Activated CD4-positive, alpha-beta T cell treated with anti-CD3 and anti-CD28 coated beads for 48 hours (primary cell): ENCODE measurements around the gene DEGS1.

Experiments
- DNase-seq: peaks from one replicate; pipeline ENCODE4 v3.0.0-alpha.2; 2020

DEGS1 gene

GRCh38 chr1:224217655-224218623 is 34.9 kb downstream of the DEGS1 start:
- no peak for DNase-seq

GRCh38 chr1:224219011-224219611 is 36.1 kb downstream of the DEGS1 start:
- no peak for DNase-seq

DNA sequence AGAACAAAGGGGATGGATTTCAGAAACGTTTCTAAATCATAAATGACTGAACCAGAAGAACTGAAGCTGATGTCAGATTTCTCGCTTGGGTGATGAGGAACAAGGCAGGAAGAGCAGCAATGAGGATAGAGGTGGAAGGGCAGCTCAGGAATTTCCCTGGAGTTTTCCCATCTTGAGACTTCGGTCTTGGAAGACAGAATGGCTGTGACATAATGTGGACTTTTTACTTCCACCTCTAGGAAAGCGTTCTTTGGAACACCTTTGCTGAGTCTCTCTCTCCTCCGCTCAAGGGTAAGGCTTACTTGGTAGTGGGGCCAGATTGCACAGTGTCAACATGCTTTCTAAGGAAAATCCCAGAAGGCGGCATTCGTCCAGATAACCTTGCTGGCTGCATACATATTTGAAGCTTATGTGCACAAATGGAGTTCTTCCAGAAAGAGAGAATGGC is 36.6 kb downstream of the DEGS1 start:
- DNase-seq = no peak

- DNase-seq = no peak
Observed at GRCh38 chr1:224223819-224224714, 41.0 kb downstream of the DEGS1 start.

DNA sequence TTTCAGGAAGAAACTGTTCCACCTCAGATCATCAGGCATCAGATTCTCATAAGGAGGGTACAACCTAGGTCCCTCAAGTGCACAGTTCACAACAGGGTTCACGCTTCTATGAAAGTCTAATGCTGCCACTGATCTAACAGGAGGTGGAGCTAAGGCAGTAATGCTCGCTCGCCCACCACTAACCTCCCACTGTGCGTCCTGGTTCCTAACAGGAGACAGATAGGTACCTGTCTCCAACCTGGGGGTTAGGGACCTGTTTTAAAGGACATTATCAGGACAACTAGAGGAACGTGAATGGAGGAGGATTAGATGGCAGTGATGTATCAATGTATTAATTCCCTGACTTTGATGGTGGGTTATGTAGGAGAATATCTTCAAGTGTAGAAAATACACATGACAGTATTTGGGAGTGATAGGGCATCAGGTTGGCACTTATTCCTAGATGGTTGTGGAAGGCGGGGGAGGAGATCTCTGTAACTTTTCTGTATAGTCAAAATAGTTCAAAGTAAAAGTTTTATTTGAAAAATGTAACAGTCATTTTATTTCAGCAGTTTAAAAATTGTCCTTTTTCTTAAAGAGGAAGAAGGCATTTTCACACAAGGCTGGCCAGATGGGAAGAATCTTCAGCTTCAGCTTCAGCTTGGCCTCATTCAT is 43.9 kb downstream of the DEGS1 start:
- DNase-seq = no peak

GRCh38 chr1:224234017-224234416 is 51.0 kb downstream of the DEGS1 start:
- no peak for DNase-seq

GRCh38 chr1:224235813-224236493 is 52.9 kb downstream of the DEGS1 start:
- DNase-seq = no peak

- no peak for DNase-seq
Observed at GRCh38 chr1:224237119-224237881, 54.3 kb downstream of the DEGS1 start.

DNA sequence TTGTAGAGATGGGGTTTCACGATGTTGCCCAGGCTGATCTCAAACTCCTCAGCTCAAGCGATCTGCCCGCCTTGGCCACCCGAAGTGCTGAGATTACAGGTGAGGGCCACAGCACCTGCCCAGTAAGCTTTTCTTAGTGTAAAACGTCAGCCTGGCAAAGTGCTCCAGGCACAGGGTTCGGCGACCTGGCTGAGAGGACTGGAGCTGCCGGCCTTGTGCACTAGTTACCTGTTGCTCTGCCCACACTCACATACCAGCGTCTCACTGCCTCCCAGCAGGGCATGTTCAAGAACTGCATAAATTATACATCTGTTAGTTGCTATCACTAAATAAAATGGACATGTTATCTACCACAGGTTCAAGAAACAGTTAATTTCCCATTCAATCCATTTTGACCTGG is 55.2 kb downstream of the DEGS1 start:
- DNase-seq = no peak

DNA sequence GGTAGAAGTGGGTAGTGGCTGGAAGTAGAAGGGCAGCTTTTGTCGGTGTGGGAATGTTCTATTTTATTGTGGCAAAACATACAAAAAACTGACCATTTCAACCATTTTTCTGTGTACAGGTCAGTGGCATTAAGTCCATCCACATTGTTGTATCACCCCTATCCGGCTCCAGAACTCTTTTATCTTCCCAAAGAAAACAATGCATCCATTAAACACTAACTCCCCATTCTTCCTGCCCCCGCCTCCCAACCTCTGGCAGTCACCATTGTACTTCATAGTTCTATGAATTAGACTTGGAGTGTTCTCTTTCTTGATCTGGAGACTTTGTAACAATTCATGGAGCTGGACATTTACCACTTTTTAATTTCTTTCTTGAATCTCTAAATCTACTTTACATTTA is 55.7 kb downstream of the DEGS1 start:
- no peak for DNase-seq
